ENCODE results near the gene PARP8. TPM values are rescaled to one million over a fixed set of nuclear protein-coding genes. Genes with fewer than 3 reads are reported as not detected.

Gene PARP8
- total RNA-seq, 2 experiments from 2014 or later = 181 to 200 TPM

GRCh38 chr5:50791813-50792212, 125.4 kb downstream of the PARP8 start:
- ChIA-PET POLR2A (interaction anchor here (0.6 kb wide), 1 partner anchor 23 kb away, joined by 3 read pairs; no protein-coding TSS in a partner anchor), CTCF (no interaction called here)
- TF ChIP-seq CTCF (IDR thresholded peaks at IDR 0.05) = no peak
- Histone ChIP-seq H3K4me3 (ENCODE audit: low read length) (no peak overlapping the region), H3K36me3 (ENCODE audit: insufficient read depth, low read length) (peaks cover 84% of the 10 kb centered on the region), H3K27me3 (ENCODE audit: control insufficient read depth in 1 of 2, insufficient read depth in 2 of 2, low read length in 2 of 2) (no peaks in the 10 kb centered on the region), H3K9me3 (ENCODE audit: control insufficient read depth in 1 of 2, insufficient read depth in 1 of 2, low read length in 2 of 2) (no peaks in the 10 kb centered on the region), H3K27ac (ENCODE audit: low read depth in 1 of 2, low read length in 2 of 2) (no peak overlapping the region), H3K4me1 (ENCODE audit: insufficient read depth, low read length) (no peaks in the 10 kb centered on the region)
- Mint-ChIP-seq H3K4me3 (no peak overlapping the region), H3K27me3 (no peaks in the 10 kb centered on the region), H3K36me3 (ENCODE audit: low read depth) (peaks cover 92% of the 10 kb centered on the region), H3K4me1 (ENCODE audit: low read depth) (no peaks in the 10 kb centered on the region), H3K9me3 (no peaks in the 10 kb centered on the region), H3K27ac (no peak overlapping the region)
- ATAC-seq (ENCODE audit: poor library complexity) (no peak), DNase-seq (no peak)
- intact Hi-C loops (cut with DNase I, micrococcal nuclease) = no loop called here

- H3K36me3 Mint-ChIP-seq (ENCODE audit: low read depth) = peaks cover 91% of the 10 kb centered on the region
Measured at GRCh38 chr5:50792843-50793242, 126.4 kb downstream of the PARP8 start.

GRCh38 chr5:50794812-50795211, 128.4 kb downstream of the PARP8 start:
- H3K9me3 Mint-ChIP-seq = no peaks in the 10 kb centered on the region
- no peaks in the 10 kb centered on the region for H3K27me3 ChIP-seq (ENCODE audit: control insufficient read depth in 1 of 2, insufficient read depth in 2 of 2, low read length in 2 of 2)
- peaks cover 94% of the 10 kb centered on the region for H3K36me3 Mint-ChIP-seq (ENCODE audit: low read depth)
- H3K36me3 ChIP-seq (ENCODE audit: insufficient read depth, low read length) = peaks cover 82% of the 10 kb centered on the region
- H3K27ac Mint-ChIP-seq = no peak overlapping the region
- H3K4me3 ChIP-seq (ENCODE audit: low read length) = no peak overlapping the region
- ChIA-PET POLR2A (interaction anchor here (0.7 to 1.5 kb wide), 2 partner anchors 9 to 11 kb away, joined by 3 read pairs; no protein-coding TSS in a partner anchor), CTCF (no interaction called here)
- TF ChIP-seq CTCF (IDR thresholded peaks at IDR 0.05) = no peak
- no peaks in the 10 kb centered on the region for H3K4me1 Mint-ChIP-seq (ENCODE audit: low read depth)
- no peaks in the 10 kb centered on the region for H3K9me3 ChIP-seq (ENCODE audit: control insufficient read depth in 1 of 2, insufficient read depth in 1 of 2, low read length in 2 of 2)
- no peaks in the 10 kb centered on the region for H3K27me3 Mint-ChIP-seq
- intact Hi-C loops (cut with DNase I, micrococcal nuclease) = no loop called here
- ATAC-seq (ENCODE audit: poor library complexity) (no peak), DNase-seq (no peak)
- H3K27ac ChIP-seq (ENCODE audit: low read depth in 1 of 2, low read length in 2 of 2) = no peak overlapping the region
- no peak overlapping the region for H3K4me3 Mint-ChIP-seq
- H3K4me1 ChIP-seq (ENCODE audit: insufficient read depth, low read length) = no peaks in the 10 kb centered on the region

More at GRCh38 chr5:50792843-50793242, 126.4 kb downstream of the PARP8 start:
- no peaks in the 10 kb centered on the region for H3K4me1 Mint-ChIP-seq (ENCODE audit: low read depth)
- POLR2A ChIA-PET = no interaction called here
- no peak for TF ChIP-seq CTCF (IDR thresholded peaks at IDR 0.05)
- no peaks in the 10 kb centered on the region for H3K9me3 Mint-ChIP-seq
- CTCF ChIA-PET = no interaction called here
- Histone ChIP-seq H3K9me3 (ENCODE audit: control insufficient read depth in 1 of 2, insufficient read depth in 1 of 2, low read length in 2 of 2) (no peaks in the 10 kb centered on the region), H3K36me3 (ENCODE audit: insufficient read depth, low read length) (peaks cover 86% of the 10 kb centered on the region), H3K27me3 (ENCODE audit: control insufficient read depth in 1 of 2, insufficient read depth in 2 of 2, low read length in 2 of 2) (no peaks in the 10 kb centered on the region), H3K4me3 (ENCODE audit: low read length) (no peak overlapping the region), H3K27ac (ENCODE audit: low read depth in 1 of 2, low read length in 2 of 2) (no peak overlapping the region), H3K4me1 (ENCODE audit: insufficient read depth, low read length) (no peaks in the 10 kb centered on the region)
- H3K4me3 Mint-ChIP-seq = no peak overlapping the region
- intact Hi-C loops (cut with DNase I, micrococcal nuclease) = no loop called here
- ATAC-seq (ENCODE audit: poor library complexity) (no peak), DNase-seq (no peak)
- H3K27me3 Mint-ChIP-seq = no peaks in the 10 kb centered on the region
- H3K27ac Mint-ChIP-seq = no peak overlapping the region

Measured in CD4-positive, alpha-beta T cell (primary cell).